HL-60 (cell line): ENCODE data around the gene RASGEF1B.

Source experiments
- DNase-seq, 2 experiments: peaks; one replicate each; pipeline ENCODE4 v3.0.0-alpha.2; 2010 to 2020; ENCODE audit warnings: low read depth in 1 of 2, low spot score in 1 of 2
- H3K27ac ChIP-seq: fragments of 250-450 bp; sonication (Bioruptor Pico); replicated peaks from 2 replicates; pipeline ENCODE4 v1.5.1; 2020; ENCODE audit warnings: mild to moderate bottlenecking, moderate library complexity
- H3K27me3 ChIP-seq: fragments of 250-450 bp; sonication (Bioruptor Pico); 2 replicates; pipeline ENCODE4 v1.5.1; 2021; ENCODE audit warnings: mild to moderate bottlenecking, moderate library complexity; ENCODE audit not compliant: insufficient read depth, poor library complexity, severe bottlenecking
- H3K4me3 ChIP-seq: replicated peaks from 2 replicates; pipeline ENCODE4 v1.5.1; 2011; ENCODE audit warnings: mild to moderate bottlenecking, control low read depth, low read length; ENCODE audit not compliant: insufficient read depth
- CTCF ChIP-seq: IDR thresholded peaks from one replicate; pipeline ENCODE4 v1.5.1; 2011; ENCODE audit warnings: low read length, control low read depth, inconsistent platforms; ENCODE audit not compliant: insufficient read depth
- GABPA ChIP-seq: IDR thresholded peaks from 2 replicates; pipeline ENCODE4 v1.6.1; 2012; ENCODE audit warnings: low read depth
- POLR2AphosphoS5 ChIP-seq: IDR thresholded peaks from 2 replicates; pipeline ENCODE4 v1.6.1; 2012; ENCODE audit warnings: low read depth
- REST ChIP-seq: IDR thresholded peaks from 2 replicates; pipeline ENCODE4 v1.6.1; 2012; ENCODE audit warnings: low read depth; ENCODE audit not compliant: insufficient replicate concordance
- SPI1 ChIP-seq: IDR thresholded peaks from 2 replicates; pipeline ENCODE4 v1.6.1; 2012; ENCODE audit warnings: low read depth, mild to moderate bottlenecking, borderline replicate concordance

The RASGEF1B gene

GRCh38 chr4:81399306-81400086 lies 72.2 kb downstream of the RASGEF1B start:
- Histone ChIP-seq H3K4me3 (no peak overlapping the region), H3K27me3 (no peaks in the 10 kb centered on the region), H3K27ac (no peak overlapping the region)
- no peak for TF ChIP-seq CTCF
- TF ChIP-seq POLR2AphosphoS5, result no peak
- no peak for TF ChIP-seq SPI1
- TF ChIP-seq GABPA, result no peak
- no peak for TF ChIP-seq REST
- DNase-seq, result no peak

DNA sequence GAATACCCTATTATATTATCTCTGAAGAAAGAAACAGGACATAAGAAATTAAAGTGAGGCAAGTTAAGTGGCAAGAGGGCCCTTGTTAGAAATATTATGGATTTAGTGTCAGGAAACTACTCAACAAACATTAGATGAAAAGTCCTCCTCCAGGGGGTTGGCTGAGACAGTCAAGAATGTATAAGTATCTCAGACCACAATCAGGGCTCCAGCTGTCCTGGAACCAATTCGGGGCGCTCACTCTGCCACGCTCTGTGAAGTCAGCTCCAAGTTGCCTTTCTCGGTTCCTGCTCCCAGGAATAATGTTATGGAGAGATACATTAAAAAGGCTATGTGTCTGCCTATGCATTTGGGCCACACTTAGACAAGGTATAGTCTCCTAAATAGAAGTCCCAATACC lies 73.3 kb downstream of the RASGEF1B start:
- TF ChIP-seq POLR2AphosphoS5, result no peak
- TF ChIP-seq SPI1, result no peak
- TF ChIP-seq GABPA, result no peak
- no peak for TF ChIP-seq REST
- no peak for TF ChIP-seq CTCF
- no peak for DNase-seq
- no peaks in the 10 kb centered on the region for H3K27me3 ChIP-seq
- H3K27ac ChIP-seq, result no peak overlapping the region
- H3K4me3 ChIP-seq, result no peak overlapping the region

DNA sequence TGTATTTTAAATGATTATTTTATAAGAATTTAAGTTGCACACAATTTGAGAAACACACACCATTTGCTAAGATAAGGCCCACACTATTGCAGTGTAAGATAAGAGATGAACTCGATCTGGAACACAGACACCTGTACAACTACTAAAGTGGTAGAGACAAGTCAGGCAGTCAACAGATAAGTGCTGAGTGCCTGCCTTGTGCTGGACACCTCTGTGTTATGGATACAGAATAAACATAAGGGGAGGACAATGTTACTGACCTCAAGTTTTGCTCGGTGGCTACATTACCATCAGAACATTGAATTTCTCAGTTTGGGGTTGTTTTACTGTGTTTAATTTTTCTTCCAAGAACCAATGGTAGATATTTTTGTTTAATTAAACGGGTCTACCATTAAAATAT lies 74.1 kb downstream of the RASGEF1B start:
- no peak for TF ChIP-seq REST
- TF ChIP-seq GABPA, result no peak
- TF ChIP-seq CTCF, result no peak
- TF ChIP-seq SPI1, result no peak
- TF ChIP-seq POLR2AphosphoS5, result no peak
- no peaks in the 10 kb centered on the region for H3K27me3 ChIP-seq
- H3K4me3 ChIP-seq, result no peak overlapping the region
- H3K27ac ChIP-seq, result no peak overlapping the region
- no peak for DNase-seq
